SIG-M5 treated with dmso at 0.1 percent for 504 hours (cell line): ENCODE measurements around the gene UGT3A1.
"Not testable (repeated sequence)": the region's sequence is repeated elsewhere in the genome, so short reads cannot be mapped to it uniquely, and the experiment has no call there.

ENCODE experiments used
- DNase-seq: peaks from one replicate; lab custom pipeline; 2025; ENCODE audit not compliant: unreplicated experiment; lab: John Stamatoyannopoulos, UW

Gene UGT3A1, protein sequence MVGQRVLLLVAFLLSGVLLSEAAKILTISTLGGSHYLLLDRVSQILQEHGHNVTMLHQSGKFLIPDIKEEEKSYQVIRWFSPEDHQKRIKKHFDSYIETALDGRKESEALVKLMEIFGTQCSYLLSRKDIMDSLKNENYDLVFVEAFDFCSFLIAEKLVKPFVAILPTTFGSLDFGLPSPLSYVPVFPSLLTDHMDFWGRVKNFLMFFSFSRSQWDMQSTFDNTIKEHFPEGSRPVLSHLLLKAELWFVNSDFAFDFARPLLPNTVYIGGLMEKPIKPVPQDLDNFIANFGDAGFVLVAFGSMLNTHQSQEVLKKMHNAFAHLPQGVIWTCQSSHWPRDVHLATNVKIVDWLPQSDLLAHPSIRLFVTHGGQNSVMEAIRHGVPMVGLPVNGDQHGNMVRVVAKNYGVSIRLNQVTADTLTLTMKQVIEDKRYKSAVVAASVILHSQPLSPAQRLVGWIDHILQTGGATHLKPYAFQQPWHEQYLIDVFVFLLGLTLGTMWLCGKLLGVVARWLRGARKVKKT

DNA sequence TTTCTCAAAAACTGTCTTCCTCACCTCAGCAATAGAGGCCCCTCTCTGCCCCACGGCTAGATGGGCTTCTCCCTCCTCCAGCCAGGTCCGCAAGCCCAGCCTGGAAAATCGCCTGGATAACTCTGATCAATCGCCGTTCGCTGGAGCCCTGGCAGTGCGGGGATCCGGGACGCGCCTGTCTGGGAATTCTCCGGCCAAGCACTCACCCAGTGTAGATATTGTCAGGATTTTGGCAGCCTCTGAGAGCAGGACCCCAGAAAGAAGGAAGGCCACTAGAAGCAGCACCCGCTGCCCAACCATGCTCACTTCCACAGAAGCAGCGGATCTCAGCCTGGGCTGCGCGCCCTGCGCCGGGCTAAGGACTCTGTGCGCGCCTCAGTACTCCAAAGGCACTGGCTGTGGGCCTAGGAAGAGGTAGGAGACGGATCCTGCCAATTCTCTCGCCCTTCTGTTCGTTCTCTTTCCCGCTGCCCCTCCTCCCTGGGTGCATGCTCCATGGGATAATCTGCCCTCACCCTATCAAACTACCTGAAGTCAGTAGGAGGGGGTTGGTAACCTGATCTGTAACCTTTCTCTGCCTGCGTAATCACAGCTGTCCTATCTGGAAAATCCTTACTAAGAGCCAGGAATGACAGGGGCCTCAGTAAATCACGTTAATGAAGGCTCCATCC, at the start of gene UGT3A1:
UGT3A1 (minus strand) TSS at position 450 of the 671 bp plus-strand sequence; CDS start at position 300, 150 bp downstream.
- DNase-seq = no peak

DNA sequence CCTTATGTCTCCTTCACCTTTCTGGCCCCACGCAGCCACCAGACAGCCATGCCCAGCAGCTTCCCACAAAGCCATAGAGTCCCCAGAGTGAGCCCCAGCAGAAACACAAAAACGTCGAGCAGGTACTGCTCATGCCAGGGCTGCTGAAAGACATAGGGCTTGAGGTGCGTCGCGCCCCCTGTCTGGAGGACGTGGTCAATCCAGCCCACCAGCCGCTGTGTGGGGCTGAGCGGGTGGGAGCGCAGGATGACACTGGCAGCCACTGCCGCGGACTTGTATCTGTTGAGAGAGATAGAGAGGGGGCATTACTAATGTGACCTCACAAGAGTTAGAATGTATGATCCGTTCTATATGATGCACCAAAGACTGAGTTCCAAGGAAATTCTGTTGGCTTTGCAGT, 44.5 kb upstream of the UGT3A1 start:
- no peak for DNase-seq

DNA sequence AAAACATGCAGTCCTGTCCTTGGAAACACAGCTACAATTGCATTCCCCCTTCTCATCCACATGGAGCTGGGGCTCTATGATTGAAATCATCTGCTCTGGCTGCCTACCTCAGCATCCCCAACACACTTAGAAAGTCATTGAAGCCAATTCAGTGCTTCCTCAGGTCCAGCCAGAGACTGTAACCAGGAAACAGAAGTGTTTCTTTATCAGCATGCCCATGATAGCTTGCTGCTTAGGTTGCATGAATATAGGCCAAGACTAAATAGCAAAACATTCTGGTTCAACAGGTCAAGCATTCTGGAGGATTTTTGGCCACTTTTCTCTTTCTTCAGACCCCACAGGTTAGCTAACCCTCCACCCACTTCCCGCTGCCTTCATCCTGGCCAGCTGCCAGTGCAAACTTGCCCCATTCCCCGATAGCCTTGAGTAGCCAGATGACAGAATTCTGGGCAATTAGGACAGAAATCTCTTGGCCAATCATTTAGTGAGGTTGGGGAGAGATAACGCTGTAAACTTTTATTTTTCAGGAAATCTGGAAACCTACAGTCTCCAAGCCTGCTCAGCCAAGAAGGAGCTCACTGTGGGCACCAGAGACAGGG, 43.4 kb upstream of the UGT3A1 start:
- not testable (repeated sequence) for DNase-seq

DNA sequence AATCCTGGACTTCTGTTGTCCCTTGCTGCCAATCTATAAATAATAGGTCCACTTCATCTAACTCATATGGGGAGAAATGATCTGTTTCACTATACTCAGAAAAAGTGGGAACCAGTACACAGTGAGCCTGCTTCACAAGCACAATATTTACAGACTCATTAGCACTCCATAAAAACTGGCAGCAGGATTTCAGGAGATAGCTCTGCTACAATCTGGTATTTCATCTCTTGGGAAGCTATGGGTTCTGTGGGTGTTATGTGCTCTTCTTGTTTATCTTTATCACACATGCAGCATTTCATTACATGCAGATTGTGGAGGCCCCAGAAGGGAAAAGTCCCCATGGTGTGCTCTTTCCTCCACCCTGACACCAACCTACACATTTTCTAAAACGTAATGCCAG, 42.3 kb upstream of the UGT3A1 start:
- DNase-seq = no peak

DNA sequence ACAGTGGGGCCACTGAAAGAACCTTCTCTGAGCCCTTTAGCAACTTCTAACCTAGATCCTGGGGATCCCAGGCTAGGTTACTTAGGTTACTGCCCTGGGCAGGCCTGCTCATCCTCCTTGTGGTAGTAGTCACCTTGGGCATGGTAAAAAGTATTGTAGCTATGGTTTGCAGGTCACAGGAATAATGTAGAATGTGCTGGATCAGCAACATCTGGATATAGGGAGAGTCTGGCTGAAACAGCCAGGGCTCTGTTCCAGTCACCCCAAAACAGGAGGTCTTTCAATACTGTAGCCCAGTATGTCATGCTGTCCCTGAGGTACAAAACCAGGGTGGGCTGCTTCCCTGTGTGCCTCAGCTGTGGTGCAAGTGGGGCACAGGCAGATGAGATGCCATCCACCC, 41.9 kb upstream of the UGT3A1 start:
- no peak for DNase-seq

DNA sequence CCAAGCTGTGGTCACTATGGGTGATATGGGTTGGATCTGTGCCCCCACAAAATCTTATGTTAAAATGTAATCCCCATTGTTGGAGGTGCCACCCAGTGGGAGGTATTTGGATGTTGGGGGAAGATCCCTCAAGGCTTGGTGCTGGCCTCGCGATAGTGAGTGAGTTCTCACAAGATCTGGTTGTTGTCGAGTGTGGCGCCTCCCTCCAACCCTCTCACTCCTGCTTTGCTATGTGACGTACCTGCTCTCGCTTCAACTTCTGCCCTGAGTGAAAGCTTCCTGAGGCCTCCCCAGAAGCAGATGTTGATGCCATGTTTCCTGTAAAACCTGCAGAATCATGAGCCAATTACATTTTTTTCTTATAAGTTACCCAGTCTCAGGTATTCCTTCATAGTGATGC, 40.0 kb upstream of the UGT3A1 start:
- no peak for DNase-seq

DNA sequence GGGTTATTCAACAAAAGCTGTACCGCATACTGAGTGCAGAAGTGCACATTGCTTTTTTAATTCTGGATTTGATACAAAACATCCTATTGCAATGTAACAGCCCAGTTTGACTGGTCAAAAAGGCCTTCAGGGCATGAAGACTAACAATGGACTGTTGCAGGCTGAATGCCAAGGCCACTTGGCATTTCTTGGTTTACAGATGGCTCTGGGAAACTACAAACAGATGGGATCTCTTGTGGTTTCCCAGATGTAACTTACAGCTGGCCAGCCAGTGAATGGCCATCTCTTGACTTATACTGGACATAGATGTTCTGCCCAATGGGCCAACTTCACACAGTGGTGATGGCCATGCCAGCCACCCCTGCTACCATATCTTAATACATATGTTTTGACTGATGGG, 38.7 kb upstream of the UGT3A1 start:
- no peak for DNase-seq

DNA sequence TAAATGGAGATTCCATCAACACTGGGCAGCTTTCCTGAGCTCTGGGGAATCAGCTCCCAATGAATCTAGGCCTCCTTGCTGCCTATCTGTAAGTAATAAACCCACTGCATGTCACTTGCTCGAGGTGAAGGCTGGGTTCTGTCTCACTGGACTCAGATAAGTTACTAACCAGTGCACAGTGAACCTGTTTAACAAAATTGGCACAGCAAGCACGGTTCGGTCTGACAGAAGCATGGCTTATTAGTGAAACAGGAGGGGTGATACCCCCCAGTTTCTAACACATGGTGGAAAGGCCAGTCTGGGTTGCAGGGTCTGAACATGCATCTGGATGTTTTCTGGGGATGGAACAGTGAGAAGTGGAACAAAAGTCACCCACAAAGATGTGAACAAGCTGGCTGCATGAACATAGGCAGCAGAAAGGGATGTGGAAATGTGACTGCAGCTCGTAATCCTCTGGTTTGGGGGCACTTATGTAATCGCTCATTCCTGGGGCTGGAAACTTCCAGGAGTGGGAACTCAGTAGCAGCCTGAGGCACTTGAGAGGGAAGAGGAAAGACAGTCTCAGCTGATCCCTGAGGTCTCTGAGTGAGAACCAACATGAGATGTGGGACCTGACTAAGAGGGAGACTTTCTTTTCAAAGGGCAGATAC, 37.8 kb upstream of the UGT3A1 start:
- no peak for DNase-seq

DNA sequence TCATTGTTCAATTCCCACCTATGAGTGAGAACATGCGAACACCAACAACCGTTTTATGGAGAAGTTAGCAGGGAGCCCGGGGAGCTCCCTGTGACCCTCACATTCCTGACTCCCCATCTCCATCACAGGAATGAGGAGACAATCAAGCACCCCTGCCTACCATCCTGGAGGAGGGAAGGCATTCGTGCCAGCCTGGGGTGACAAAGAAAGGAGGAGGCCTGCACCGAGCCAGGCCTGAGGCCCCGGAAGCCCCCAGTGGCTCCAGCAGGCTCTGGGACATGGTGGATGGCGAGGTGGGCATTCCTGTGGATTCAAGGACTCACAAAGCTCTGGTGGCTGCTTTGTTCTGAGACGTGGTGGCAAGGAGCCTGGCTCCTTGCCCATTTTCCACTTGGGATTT, 36.5 kb upstream of the UGT3A1 start:
- no peak for DNase-seq

DNA sequence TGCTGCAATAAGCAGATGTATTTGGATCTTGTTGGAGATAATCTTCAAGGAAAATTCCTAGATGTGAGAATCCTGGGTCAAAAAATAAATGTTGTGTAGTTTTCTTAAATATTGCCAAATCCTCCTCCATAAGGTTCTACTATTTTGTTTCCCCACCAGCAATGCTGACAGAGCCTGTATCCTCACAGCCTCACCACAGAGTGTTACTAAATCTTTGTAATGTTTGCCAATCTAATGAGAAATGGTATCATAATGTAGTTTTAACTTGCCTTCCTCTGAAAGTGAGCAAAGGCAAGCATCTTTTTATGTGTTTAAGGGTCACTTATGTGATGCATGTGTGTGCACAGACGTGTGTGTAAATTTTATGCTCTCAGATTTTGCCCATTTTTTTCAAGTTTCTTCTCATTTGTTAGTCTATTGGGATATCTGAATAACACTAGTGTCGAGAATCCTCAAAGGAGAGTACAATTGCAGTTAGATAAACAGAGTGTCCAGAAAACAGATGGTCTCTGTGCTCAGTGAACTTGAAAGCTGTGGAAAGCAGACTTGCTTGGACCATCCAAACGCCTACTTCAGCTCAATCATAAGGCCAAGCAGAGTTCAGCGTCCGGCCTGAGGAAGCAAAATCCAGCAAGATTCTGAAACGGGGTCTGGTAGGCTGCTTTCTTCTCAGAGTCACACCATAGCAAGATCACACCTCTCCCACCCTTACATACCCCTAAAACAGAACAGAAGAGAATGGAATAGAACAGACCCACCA, 35.7 kb upstream of the UGT3A1 start:
- DNase-seq = no peak

DNA sequence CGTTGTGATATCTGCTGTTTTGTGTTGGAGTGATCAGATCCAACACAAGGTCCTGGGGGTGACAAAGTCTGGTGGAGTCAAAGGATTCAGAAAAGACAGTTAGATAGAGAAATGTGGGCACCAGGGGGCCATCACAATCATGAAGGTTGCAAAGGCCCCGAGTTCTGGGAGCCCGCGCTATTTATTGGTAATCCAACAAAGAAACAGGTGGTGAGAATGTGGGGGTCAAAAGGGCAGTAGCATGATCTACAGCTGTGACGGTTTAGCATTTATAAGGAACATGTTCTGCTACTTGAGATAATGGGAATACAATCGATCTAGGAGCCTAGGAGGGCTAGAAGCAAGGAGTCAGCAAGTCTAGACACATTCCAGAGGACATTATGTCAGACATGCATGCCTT, 31.1 kb upstream of the UGT3A1 start:
- DNase-seq = not testable (repeated sequence)

DNA sequence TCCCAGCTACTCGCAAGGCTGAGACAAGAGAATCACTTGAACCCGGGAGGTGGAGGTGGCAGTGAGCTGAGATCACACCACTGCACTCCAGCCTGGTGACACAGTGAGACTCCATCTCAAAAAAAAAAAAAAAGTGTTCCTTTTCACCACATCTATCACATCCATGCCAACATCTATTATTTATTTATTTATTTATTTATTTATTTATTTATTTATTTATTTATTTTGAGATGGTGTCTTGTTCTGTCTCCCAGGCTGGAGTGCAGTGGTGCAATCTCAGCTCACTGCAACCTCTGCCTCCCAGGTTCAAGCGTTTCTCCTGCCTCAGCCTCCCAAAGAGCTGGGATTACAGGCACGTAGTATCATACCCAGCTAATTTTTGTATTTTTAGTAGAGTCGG, 28.4 kb upstream of the UGT3A1 start:
- not testable (repeated sequence) for DNase-seq

DNA sequence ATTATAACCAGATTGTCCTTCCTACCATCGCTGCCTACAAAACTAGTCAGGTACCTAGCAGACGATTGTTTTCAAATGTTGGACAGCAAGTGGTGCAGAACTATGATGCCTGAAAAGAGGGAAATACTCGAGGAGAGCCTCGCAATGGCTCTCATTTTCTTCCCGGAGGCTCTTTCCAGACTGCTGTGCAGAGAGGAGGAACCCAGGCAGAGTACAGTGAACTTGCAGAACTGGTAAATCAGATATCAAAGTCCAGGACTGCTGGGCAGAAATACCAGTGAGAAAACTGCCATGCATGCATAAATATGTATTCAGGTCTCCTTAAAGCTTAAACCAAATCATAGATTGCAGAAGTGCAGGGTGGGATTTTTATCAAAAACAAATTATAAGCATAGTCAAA, 26.4 kb upstream of the UGT3A1 start:
- DNase-seq = peak; percentile 1

DNA sequence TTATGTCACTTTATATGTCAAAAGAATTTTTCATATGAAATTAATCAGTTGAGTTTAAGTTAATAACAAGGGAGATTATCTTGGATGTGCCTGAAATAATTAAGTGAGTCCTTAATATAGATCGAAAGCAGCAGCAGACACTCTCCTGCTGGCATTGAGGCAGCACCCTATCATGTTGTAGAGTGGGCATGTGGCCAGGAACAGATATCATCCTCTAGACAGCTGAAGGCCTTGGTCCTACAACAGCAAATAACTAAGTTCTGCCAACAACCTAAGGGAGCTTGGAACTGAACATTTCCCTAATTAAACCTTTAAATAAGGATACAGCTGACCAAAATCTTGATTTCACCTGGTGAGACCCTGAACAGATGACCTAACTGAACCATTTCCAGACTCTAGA, 25.8 kb upstream of the UGT3A1 start:
- DNase-seq = no peak

DNA sequence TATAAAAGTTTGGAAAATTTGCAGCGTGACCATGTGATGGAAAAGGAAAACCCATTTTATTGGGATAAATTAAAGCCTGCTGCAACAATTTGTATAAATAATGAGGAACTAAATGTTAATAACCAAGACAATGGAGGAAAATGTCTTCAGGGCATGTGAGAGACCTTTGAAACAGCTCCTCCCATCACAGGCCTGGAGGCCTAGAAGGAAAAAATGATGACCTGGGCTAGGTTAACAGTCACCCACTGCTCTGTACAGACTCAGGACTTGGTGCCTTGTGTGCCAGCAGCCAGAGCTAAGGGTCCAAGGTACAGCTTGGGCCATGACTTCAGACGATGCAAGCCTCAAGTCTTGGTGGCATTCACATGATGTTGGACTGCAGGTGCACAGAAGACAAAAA, 22.0 kb upstream of the UGT3A1 start:
- no peak for DNase-seq

DNA sequence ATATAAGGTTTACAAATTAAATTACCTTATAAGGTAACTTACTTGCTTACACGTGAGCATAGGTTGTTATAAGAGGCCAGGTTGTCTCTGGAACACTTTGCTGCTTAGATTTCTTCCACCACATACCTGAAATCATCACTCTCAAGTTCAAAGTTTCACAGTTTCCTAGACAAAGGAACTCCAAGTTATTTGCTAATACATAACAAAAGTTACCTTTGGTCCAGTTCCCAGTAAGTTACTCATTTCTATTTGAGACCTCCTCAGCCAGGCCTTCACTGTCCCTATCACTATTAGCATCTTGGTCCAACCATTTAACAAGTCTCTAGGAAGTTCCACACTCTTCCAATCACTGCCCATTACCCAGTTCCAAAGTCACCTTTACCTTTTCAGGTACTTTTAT, 18.5 kb upstream of the UGT3A1 start:
- no peak for DNase-seq

DNA sequence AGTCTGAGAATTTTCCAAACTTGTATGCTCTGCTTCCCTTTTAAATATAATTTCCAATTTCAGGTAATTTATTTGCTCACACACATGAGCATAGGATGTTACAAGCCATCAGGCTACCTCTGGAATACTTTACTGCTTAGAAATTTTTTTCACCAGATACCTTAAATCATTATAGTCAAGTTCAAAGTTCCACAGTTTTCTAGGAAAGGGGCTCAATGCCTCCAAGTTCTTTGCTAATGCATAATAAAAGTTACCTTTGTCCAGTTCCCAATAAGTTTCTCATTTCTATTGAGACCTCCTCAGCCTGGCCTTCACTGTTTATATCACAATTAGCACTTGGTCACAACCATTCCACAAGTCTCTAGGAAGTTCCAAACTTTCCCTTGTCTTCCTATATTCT, 16.2 kb upstream of the UGT3A1 start:
- no peak for DNase-seq

DNA sequence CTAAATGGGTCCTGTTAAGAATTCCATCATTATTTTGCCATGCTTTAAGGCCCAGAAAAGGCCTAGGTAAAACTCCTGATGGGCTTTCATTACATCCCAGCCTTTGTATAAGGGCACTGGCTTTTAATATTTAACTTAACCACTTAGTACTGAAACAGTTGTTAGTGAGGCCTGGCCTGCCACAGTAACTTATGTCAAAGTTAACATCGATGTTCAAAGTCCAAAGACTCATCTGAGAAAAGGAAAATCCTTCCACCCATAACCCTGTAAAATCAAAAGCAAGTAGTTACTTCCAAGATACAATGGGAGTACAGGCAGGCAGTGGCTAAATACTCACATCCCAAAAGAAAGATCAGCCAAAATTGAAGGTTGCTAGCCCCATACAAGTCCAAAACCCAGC, 15.0 kb upstream of the UGT3A1 start:
- DNase-seq = no peak

DNA sequence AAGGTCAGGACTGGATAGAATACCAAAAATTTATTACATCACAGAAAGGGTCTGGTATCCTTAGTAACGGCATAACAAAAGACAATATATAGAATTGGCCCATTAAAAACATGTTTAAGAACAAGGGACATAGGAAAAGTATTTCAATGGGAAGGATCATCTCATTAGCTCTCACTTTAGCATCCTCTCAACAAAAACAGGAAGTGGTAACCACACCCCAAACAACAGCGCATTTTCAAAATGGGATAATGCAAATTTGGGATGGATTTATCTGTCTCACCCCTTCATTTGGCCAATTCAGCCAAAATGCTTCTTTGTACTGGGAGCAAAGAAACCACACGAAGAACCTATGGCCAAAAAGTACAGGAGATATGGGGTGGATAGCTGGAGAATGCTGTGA, 9.8 kb upstream of the UGT3A1 start:
- no peak for DNase-seq

DNA sequence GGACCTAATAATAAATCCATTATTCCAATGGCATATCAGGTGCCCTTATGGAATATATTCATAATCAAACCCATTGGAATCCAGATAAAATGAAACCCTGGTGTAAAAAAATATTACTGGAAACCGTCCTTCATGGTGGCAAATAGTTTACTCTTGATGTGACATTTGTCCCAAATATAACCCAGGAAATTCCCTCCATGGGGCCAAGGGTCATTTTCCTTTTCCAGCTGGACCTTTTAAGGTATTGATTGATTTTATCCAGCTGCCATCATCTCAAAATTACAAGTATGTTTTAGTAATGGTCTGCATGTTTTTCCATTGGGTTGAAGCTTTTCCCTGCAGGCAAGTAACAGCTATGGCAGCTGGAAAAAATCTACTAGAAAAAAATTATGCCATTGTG, 8.4 kb upstream of the UGT3A1 start:
- DNase-seq = no peak

DNA sequence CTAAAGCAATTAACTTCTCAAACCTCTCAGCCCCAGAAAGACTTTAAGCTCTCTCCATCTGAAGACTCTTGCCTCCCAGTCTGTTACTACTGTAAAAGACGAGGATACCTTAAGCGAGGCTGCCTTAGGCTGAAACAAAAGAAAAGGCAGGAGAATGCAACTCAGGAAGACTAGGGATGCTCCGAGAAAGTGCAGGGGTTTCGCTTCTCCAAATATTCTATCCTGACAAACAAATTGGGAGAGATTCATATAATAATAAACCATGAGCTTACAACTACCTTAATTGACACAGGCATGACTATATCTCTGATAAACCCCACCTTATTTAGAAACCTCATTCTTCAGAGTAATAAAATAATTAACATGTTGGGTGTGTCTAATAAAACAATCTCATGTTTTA, 4.9 kb upstream of the UGT3A1 start:
- no peak for DNase-seq
